ENCODE data around the gene PPP1R3G. TPM values are rescaled to one million over a fixed set of nuclear protein-coding genes. Genes with fewer than 3 reads are reported as not detected.
"Not testable (repeated sequence)": the region's sequence is repeated elsewhere in the genome, so short reads cannot be mapped to it uniquely, and the experiment has no call there.

Gene PPP1R3G
- total RNA-seq, 2 donors from 2014 or later: 0.26 TPM; not detected in 1

GRCh38 chr6:5059036-5059896 lies 25.9 kb upstream of the PPP1R3G start:
- H3K27me3 ChIP-seq: no peaks in the 10 kb centered on the region
- no peaks in the 10 kb centered on the region for H3K4me1 ChIP-seq
- 81 to 87% methylated on average over 11 of the region's 11 CpGs for WGBS, 2 donors
- no peak overlapping the region for H3K4me3 ChIP-seq
- H3K27ac ChIP-seq: no peak overlapping the region
- no peak for DNase-seq
- no peaks in the 10 kb centered on the region for H3K36me3 ChIP-seq (replicated peaks in 1 of 2; ENCODE audit: insufficient read depth in 1 of 2, low read depth in 2 of 2)
- intact Hi-C loops (cut with DNase I): no loop called here
- H3K9me3 ChIP-seq: no peaks in the 10 kb centered on the region
- no peak for TF ChIP-seq CTCF (IDR thresholded peaks at IDR 0.05)
- no peak for TF ChIP-seq POLR2A (IDR thresholded peaks at IDR 0.05)
- ATAC-seq: no peak

- DNase-seq; H3K27ac ChIP-seq; H3K4me3 ChIP-seq; H3K27me3 ChIP-seq; intact Hi-C loops (cut with DNase I); ATAC-seq; H3K9me3 ChIP-seq; H3K4me1 ChIP-seq; H3K36me3 ChIP-seq (replicated peaks in 1 of 2; ENCODE audit: insufficient read depth in 1 of 2, low read depth in 2 of 2): not testable (repeated sequence)
- WGBS, 2 donors: 86 to 89% methylated on average over 9 of the region's 9 CpGs
Measured at GRCh38 chr6:5060439-5060838, 24.7 kb upstream of the PPP1R3G start.

GRCh38 chr6:5061152-5061551 lies 24.0 kb upstream of the PPP1R3G start:
- no peaks in the 10 kb centered on the region for H3K9me3 ChIP-seq
- intact Hi-C loops (cut with DNase I): no loop called here
- no peak overlapping the region for H3K4me3 ChIP-seq
- TF ChIP-seq POLR2A (IDR thresholded peaks at IDR 0.05) (no peak), CTCF (IDR thresholded peaks at IDR 0.05) (no peak)
- ATAC-seq: no peak
- H3K27ac ChIP-seq: no peak overlapping the region
- no peaks in the 10 kb centered on the region for H3K36me3 ChIP-seq (replicated peaks in 1 of 2; ENCODE audit: insufficient read depth in 1 of 2, low read depth in 2 of 2)
- no peak for DNase-seq
- WGBS, 2 donors: 57 to 59% methylated on average over 3 of the region's 3 CpGs
- no peaks in the 10 kb centered on the region for H3K27me3 ChIP-seq
- H3K4me1 ChIP-seq: no peaks in the 10 kb centered on the region

- Histone ChIP-seq H3K4me3 (no peak overlapping the region), H3K27me3 (no peaks in the 10 kb centered on the region), H3K36me3 (replicated peaks in 1 of 2; ENCODE audit: insufficient read depth in 1 of 2, low read depth in 2 of 2) (no peaks in the 10 kb centered on the region), H3K4me1 (no peaks in the 10 kb centered on the region), H3K9me3 (no peaks in the 10 kb centered on the region), H3K27ac (no peak overlapping the region)
- 76 to 85% methylated on average over 6 to 8 of the region's 8 CpGs for WGBS, 2 donors
- intact Hi-C loops (cut with DNase I): no loop called here
- DNase-seq (no peak), ATAC-seq (no peak)
- no peak for TF ChIP-seq CTCF (IDR thresholded peaks at IDR 0.05)
- no peak for TF ChIP-seq POLR2A (IDR thresholded peaks at IDR 0.05)
Measured at GRCh38 chr6:5063617-5064016, 21.5 kb upstream of the PPP1R3G start.

- Histone ChIP-seq H3K36me3 (replicated peaks in 1 of 2; ENCODE audit: insufficient read depth in 1 of 2, low read depth in 2 of 2) (no peaks in the 10 kb centered on the region), H3K27me3 (no peaks in the 10 kb centered on the region), H3K4me3 (no peak overlapping the region), H3K4me1 (no peaks in the 10 kb centered on the region), H3K27ac (no peak overlapping the region), H3K9me3 (no peaks in the 10 kb centered on the region)
- no peak for TF ChIP-seq CTCF (IDR thresholded peaks at IDR 0.05)
- TF ChIP-seq POLR2A (IDR thresholded peaks at IDR 0.05): no peak
- ATAC-seq (no peak), DNase-seq (no peak)
- intact Hi-C loops (cut with DNase I): no loop called here
- WGBS, 2 donors: 91 to 95% methylated on average over 24 of the region's 24 CpGs
Measured at GRCh38 chr6:5066456-5067093, 18.6 kb upstream of the PPP1R3G start.

Data from body of pancreas (tissue), 4 donors.